ENCODE results near the gene UBASH3B. TPM values are rescaled to one million over a fixed set of nuclear protein-coding genes. Genes with fewer than 3 reads are reported as not detected.

UBASH3B gene
- total RNA-seq, 4 donors from 2014 or later, result 2.7 to 16.4 (median 9.7) TPM

DNA sequence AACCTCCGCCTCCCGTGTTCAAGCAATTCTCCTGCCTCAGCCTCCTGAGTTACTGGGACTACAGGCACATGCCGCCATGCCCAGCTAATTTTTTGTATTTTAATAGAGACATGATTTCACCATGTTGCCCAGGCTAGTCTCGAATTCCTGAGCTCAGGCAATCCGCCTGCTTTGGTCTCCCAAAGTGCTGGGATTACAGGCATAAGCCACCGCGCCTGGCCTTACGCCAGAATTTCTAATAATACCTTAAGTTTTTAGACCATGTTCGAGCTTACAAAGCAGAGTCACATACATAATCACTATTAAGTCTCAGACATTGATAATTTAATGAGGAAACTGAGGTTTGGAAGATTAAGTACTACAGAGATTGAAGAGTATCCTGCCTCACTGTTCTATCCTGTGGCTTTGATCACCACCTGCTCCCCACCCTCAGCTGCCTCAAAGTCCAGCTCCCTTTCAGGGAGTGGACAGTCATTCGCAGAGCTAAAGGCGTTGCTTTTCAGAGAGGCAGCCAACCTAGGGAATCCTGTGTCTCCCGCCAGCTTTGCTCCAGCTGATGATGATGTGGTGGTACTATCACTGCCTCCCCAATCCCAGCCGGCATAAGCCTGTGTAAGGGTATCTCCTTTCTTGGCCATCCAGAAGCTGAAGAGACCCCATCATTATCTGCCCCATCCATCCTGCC, 7.7 kb downstream of the UBASH3B start:
- Histone ChIP-seq H3K4me1 (peaks cover 0 to 22% (median 7%) of the 10 kb centered on the region in 3 donors), H3K4me3 (no peak overlapping the region), H3K27me3 (no peaks in the 10 kb centered on the region), H3K36me3 (no peaks in the 10 kb centered on the region), H3K27ac (no peak overlapping the region), H3K9me3 (no peaks in the 10 kb centered on the region)
- TF ChIP-seq CTCF (IDR thresholded peaks at IDR 0.05) (no peak), POLR2A (IDR thresholded peaks at IDR 0.05) (no peak)
- intact Hi-C loops (cut with DNase I), result no loop called here
- 85 to 92% methylated on average over 12 to 13 of the region's 13 CpGs for WGBS, 2 donors
- no peak for DNase-seq

DNA sequence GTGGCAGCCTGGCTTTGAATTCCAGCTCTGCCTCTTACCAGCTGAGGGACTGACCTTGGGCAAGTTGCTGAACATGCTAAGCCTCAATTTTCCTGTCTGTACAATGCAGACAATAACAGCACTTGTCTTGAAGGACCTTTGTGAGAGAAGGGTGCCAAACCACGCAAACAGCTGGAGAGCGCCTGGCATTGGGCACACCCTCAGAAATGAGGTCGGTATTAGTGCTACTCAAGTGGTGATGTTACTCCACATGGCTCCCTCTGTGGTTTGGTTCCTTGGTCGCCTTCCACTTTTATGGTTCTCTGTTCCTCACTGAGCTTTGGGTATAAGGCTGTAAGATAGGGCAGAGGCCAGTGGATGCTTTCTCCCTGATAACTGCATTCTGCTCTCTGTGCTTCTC, 8.2 kb downstream of the UBASH3B start:
- Histone ChIP-seq H3K9me3 (no peaks in the 10 kb centered on the region), H3K4me3 (no peak overlapping the region), H3K4me1 (peaks cover 0 to 25% (median 7%) of the 10 kb centered on the region in 3 donors), H3K36me3 (no peaks in the 10 kb centered on the region), H3K27me3 (no peaks in the 10 kb centered on the region), H3K27ac (no peak overlapping the region)
- WGBS, 2 donors, result 43 to 48% methylated on average over 4 of the region's 4 CpGs
- no peak for TF ChIP-seq CTCF (IDR thresholded peaks at IDR 0.05)
- TF ChIP-seq POLR2A (IDR thresholded peaks at IDR 0.05), result no peak
- intact Hi-C loops (cut with DNase I), result no loop called here
- DNase-seq, result no peak

DNA sequence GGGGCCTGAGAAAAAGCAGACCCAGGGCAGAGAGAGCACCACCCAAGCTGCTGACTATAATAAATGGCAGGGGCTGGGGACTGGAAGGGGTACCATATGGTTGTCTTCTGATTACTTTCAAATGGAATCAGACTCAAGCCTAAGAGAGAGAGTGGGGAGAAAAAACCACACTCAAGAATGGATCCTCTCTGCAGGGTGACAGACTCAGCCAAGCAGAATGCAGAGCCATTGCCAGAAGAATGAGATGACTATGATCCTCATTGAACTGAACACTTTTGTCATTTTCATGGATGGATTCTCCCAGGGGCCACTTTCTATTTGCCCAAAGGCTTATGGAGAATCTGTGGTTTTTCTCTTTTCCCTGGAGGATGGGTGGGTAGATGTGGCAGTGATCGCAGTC, 8.7 kb downstream of the UBASH3B start:
- no peaks in the 10 kb centered on the region for H3K27me3 ChIP-seq
- 75 to 86% methylated on average over 1 of the region's 1 CpG for WGBS, 2 donors
- H3K9me3 ChIP-seq, result no peaks in the 10 kb centered on the region
- DNase-seq, result no peak
- no peak overlapping the region for H3K27ac ChIP-seq
- intact Hi-C loops (cut with DNase I), result no loop called here
- H3K4me1 ChIP-seq, result peaks cover 0 to 27% (median 7%) of the 10 kb centered on the region in 3 donors
- no peaks in the 10 kb centered on the region for H3K36me3 ChIP-seq
- no peak for TF ChIP-seq POLR2A (IDR thresholded peaks at IDR 0.05)
- TF ChIP-seq CTCF (IDR thresholded peaks at IDR 0.05), result no peak
- no peak overlapping the region for H3K4me3 ChIP-seq

GRCh38 chr11:122665861-122666260, 10.3 kb downstream of the UBASH3B start:
- Histone ChIP-seq H3K4me3 (no peak overlapping the region), H3K9me3 (no peaks in the 10 kb centered on the region), H3K27me3 (no peaks in the 10 kb centered on the region), H3K27ac (no peak overlapping the region), H3K36me3 (no peaks in the 10 kb centered on the region), H3K4me1 (peaks cover 0 to 13% (median 7%) of the 10 kb centered on the region in 3 donors)
- DNase-seq, result no peak
- intact Hi-C loops (cut with DNase I), result no loop called here
- WGBS, 2 donors, result 64 to 90% methylated on average over 5 to 8 of the region's 10 CpGs
- no peak for TF ChIP-seq POLR2A (IDR thresholded peaks at IDR 0.05)
- no peak for TF ChIP-seq CTCF (IDR thresholded peaks at IDR 0.05)

DNA sequence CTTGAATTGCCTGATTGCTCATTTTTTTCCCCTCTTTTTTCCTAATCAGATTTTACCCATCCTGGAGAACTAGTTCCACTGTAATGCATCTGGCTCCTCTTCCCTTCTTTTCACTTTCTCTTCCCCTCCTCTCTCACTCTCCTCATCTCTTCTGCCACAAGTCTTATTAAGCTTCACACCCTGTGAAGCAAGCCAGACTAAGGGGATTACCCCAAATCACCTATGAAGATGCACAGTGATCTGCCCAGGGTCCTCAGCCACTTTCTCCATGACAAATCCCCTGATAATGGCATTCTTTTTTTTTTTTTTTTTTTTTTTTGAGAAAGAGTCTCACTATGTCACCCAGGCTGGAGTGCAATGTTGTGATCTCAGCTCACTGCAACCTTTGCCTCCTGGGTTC, 11.2 kb downstream of the UBASH3B start:
- intact Hi-C loops (cut with DNase I), result no loop called here
- Histone ChIP-seq H3K27me3 (no peaks in the 10 kb centered on the region), H3K4me1 (peaks cover 0 to 5% (median under 1%) of the 10 kb centered on the region in 3 donors), H3K36me3 (no peaks in the 10 kb centered on the region), H3K4me3 (no peak overlapping the region), H3K27ac (no peak overlapping the region), H3K9me3 (no peaks in the 10 kb centered on the region)
- no peak for TF ChIP-seq CTCF (IDR thresholded peaks at IDR 0.05)
- no peak for DNase-seq
